HepG2 (cell line): ENCODE measurements around the gene DDRGK1. TPM values are rescaled to one million over a fixed set of nuclear protein-coding genes. Genes with fewer than 3 reads are reported as not detected.
A peak's percentile ranks its signal among the peaks of the same experiment; 100 is the strongest.

Experiments
- BRD4 ChIP-seq: sonication (generic); formaldehyde crosslinking; IDR thresholded peaks from 2 replicates; pipeline ENCODE4 v1.4.0; 2020; ENCODE audit warnings: missing genetic modification reagents
- GFI1 ChIP-seq: sonication (generic); formaldehyde crosslinking; IDR thresholded peaks from 2 replicates; pipeline ENCODE4 v1.5.0; 2020; ENCODE audit warnings: missing genetic modification reagents, mild to moderate bottlenecking, borderline replicate concordance
- MIER2 ChIP-seq: IDR thresholded peaks from 2 replicates; pipeline ENCODE4 v1.6.1; 2016; ENCODE audit warnings: missing biosample characterization, missing genetic modification reagents
- MZF1 ChIP-seq: sonication (generic); formaldehyde crosslinking; IDR thresholded peaks from 2 replicates; pipeline ENCODE4 v1.8.1; 2023; ENCODE audit warnings: mild to moderate bottlenecking, missing genetic modification reagents, borderline replicate concordance
- NFIC ChIP-seq: IDR thresholded peaks from 2 replicates; pipeline ENCODE4 v1.6.1; 2012; ENCODE audit warnings: mild to moderate bottlenecking, low read length, inconsistent platforms
- PHF8 ChIP-seq: sonication (generic); formaldehyde crosslinking; IDR thresholded peaks from 2 replicates; pipeline ENCODE4 v1.5.0; 2020; ENCODE audit warnings: missing genetic modification reagents
- SMARCC2 ChIP-seq: fragments of 450-650 bp; IDR thresholded peaks from 2 replicates; pipeline ENCODE4 v1.6.1; 2017; ENCODE audit warnings: antibody characterized with exemption, mild to moderate bottlenecking
- SOX5 ChIP-seq: IDR thresholded peaks from 2 replicates; pipeline ENCODE4 v1.6.1; 2016; ENCODE audit warnings: borderline replicate concordance
- TAF1 ChIP-seq: sonication (generic); formaldehyde crosslinking; IDR thresholded peaks from 2 replicates; pipeline ENCODE4 v1.4.0; 2020; ENCODE audit warnings: missing genetic modification reagents
- TOE1 ChIP-seq: sonication (generic); formaldehyde crosslinking; IDR thresholded peaks from 2 replicates; pipeline ENCODE4 v1.4.0; 2020; ENCODE audit warnings: mild to moderate bottlenecking, missing genetic modification reagents
- UBTF ChIP-seq: sonication (generic); formaldehyde crosslinking; IDR thresholded peaks from 2 replicates; pipeline ENCODE4 v1.4.0; 2020; ENCODE audit warnings: mild to moderate bottlenecking, missing genetic modification reagents
- ZNF644 ChIP-seq: IDR thresholded peaks from 2 replicates; pipeline ENCODE4 v1.6.1; 2016; ENCODE audit warnings: low read depth
- ZNF749 ChIP-seq: sonication (generic); formaldehyde crosslinking; IDR thresholded peaks from 2 replicates; pipeline ENCODE4 v1.8.0; 2022; ENCODE audit warnings: mild to moderate bottlenecking, missing genetic modification reagents, moderate library complexity, borderline replicate concordance
- ZNF768 ChIP-seq: sonication (generic); formaldehyde crosslinking; IDR thresholded peaks from 2 replicates; pipeline ENCODE4 v1.4.0; 2020; ENCODE audit warnings: missing genetic modification reagents
- polyA plus RNA-seq, 8 experiments: library from polyadenylated mRNA; depleted of rRNA in 3 of 8; stranded (reverse) in 7 of 8; unstranded in 1 of 8; fragments of >200 nt; fragmentation: Illumina TruSeq in 4 of 8; extraction: Trizol in 4 of 8; gene quantifications; 2 replicates each; pipeline versions ENCODE4 v1.2.1 to v1.2.3, GENCODE V29; 2011 to 2016; ENCODE audit warnings: low read depth in 4 of 8, missing spikeins in 1 of 8, mixed read lengths in 1 of 8; ENCODE audit not compliant: insufficient read depth in 1 of 8
- total RNA-seq, 5 experiments: library from RNA; depleted of rRNA; stranded (reverse); fragments of >200 nt; fragmentation: Illumina TruSeq; extraction: Trizol; gene quantifications; 2 replicates each; pipeline ENCODE4 v1.2.3, GENCODE V29; 2016; ENCODE audit warnings: low read depth in 1 of 5
- TF ChIP-seq, protein P1 (sequence below): sonication (generic); formaldehyde crosslinking; IDR thresholded peaks from 2 replicates; pipeline ENCODE4 v1.4.0; 2020; ENCODE audit warnings: missing genetic modification reagents
- TF ChIP-seq, protein P2 (sequence below): sonication (generic); formaldehyde crosslinking; IDR thresholded peaks from 2 replicates; pipeline ENCODE4 v1.4.0; 2020; ENCODE audit warnings: mild to moderate bottlenecking, low read depth, missing genetic modification reagents
- TF ChIP-seq, protein P3 (sequence below): sonication (generic); formaldehyde crosslinking; IDR thresholded peaks from 2 replicates; pipeline ENCODE4 v1.4.0; 2020; ENCODE audit warnings: missing genetic modification reagents
- TF ChIP-seq, protein P4 (sequence below), 2 experiments: sonication (generic) in 1 of 2; formaldehyde crosslinking in 1 of 2; IDR thresholded peaks; 2 replicates each; pipeline versions ENCODE4 v1.4.0 to v1.6.1; 2016 to 2020; ENCODE audit warnings: borderline replicate concordance in 1 of 2, low read depth in 1 of 2, mild to moderate bottlenecking in 1 of 2, missing genetic modification reagents in 1 of 2

Gene DDRGK1
- total and polyA plus RNA-seq, 2 of the 13 experiments (the other 11 are each of a cell fraction or from before 2014, with no cell fraction given): 96.7 to 149 TPM

- TF ChIP-seq, protein P1, sequence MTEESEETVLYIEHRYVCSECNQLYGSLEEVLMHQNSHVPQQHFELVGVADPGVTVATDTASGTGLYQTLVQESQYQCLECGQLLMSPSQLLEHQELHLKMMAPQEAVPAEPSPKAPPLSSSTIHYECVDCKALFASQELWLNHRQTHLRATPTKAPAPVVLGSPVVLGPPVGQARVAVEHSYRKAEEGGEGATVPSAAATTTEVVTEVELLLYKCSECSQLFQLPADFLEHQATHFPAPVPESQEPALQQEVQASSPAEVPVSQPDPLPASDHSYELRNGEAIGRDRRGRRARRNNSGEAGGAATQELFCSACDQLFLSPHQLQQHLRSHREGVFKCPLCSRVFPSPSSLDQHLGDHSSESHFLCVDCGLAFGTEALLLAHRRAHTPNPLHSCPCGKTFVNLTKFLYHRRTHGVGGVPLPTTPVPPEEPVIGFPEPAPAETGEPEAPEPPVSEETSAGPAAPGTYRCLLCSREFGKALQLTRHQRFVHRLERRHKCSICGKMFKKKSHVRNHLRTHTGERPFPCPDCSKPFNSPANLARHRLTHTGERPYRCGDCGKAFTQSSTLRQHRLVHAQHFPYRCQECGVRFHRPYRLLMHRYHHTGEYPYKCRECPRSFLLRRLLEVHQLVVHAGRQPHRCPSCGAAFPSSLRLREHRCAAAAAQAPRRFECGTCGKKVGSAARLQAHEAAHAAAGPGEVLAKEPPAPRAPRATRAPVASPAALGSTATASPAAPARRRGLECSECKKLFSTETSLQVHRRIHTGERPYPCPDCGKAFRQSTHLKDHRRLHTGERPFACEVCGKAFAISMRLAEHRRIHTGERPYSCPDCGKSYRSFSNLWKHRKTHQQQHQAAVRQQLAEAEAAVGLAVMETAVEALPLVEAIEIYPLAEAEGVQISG (CRISPR knock-in tag): peak; percentile 67
- peak; percentile 55; the same call in 1 of the 2 replicates for TF ChIP-seq MIER2 (CRISPR knock-in tag)
- peak; percentile 72 for TF ChIP-seq BRD4 (CRISPR knock-in tag)
- peak; percentile 77; the same call in 1 of the 2 replicates for TF ChIP-seq MZF1 (CRISPR knock-in tag)
- TF ChIP-seq PHF8: peak; percentile 94
- TF ChIP-seq NFIC: no peak
- TF ChIP-seq SOX5 (CRISPR knock-in tag): no peak; the same call in 1 of the 2 replicates
- TF ChIP-seq ZNF749 (CRISPR knock-in tag): peak; percentile 93
- peak; percentile 55; the same call in 1 of the 2 replicates for TF ChIP-seq TOE1 (CRISPR knock-in tag)
- no peak for TF ChIP-seq ZNF644
- TF ChIP-seq, protein P2, sequence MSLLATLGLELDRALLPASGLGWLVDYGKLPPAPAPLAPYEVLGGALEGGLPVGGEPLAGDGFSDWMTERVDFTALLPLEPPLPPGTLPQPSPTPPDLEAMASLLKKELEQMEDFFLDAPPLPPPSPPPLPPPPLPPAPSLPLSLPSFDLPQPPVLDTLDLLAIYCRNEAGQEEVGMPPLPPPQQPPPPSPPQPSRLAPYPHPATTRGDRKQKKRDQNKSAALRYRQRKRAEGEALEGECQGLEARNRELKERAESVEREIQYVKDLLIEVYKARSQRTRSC (CRISPR knock-in tag): peak; percentile 60; the same call in 1 of the 2 replicates
- TF ChIP-seq, protein P3, sequence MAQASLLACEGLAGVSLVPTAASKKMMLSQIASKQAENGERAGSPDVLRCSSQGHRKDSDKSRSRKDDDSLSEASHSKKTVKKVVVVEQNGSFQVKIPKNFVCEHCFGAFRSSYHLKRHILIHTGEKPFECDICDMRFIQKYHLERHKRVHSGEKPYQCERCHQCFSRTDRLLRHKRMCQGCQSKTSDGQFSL: no peak
- TF ChIP-seq UBTF (CRISPR knock-in tag): peak; percentile 100
- TF ChIP-seq GFI1 (CRISPR knock-in tag): no peak; the same call in 1 of the 2 replicates
- TF ChIP-seq, protein P4, sequence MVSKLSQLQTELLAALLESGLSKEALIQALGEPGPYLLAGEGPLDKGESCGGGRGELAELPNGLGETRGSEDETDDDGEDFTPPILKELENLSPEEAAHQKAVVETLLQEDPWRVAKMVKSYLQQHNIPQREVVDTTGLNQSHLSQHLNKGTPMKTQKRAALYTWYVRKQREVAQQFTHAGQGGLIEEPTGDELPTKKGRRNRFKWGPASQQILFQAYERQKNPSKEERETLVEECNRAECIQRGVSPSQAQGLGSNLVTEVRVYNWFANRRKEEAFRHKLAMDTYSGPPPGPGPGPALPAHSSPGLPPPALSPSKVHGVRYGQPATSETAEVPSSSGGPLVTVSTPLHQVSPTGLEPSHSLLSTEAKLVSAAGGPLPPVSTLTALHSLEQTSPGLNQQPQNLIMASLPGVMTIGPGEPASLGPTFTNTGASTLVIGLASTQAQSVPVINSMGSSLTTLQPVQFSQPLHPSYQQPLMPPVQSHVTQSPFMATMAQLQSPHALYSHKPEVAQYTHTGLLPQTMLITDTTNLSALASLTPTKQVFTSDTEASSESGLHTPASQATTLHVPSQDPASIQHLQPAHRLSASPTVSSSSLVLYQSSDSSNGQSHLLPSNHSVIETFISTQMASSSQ (IDR thresholded peaks at IDR 0.05; ENCODE audit: low read depth): no peak
- TF ChIP-seq, protein P4 (CRISPR knock-in tag; IDR thresholded peaks at IDR 0.05; ENCODE audit: borderline replicate concordance): peak; percentile 3; the same call in 1 of the 2 replicates
- peak; percentile 85 for TF ChIP-seq ZNF768 (CRISPR knock-in tag)
- peak; percentile 72 for TF ChIP-seq TAF1
- no peak; the same call in 1 of the 2 replicates for TF ChIP-seq SMARCC2
Measured at GRCh38 chr20:3173610-3174441, 30.7 kb downstream of the DDRGK1 start (continued).
